Measurements from ENCODE around the gene ADARB2. TPM values are rescaled to one million over a fixed set of nuclear protein-coding genes. Genes with fewer than 3 reads are reported as not detected.

ADARB2 gene
- polyA plus RNA-seq, 1 of the 3 experiments (the other 2 are of a cell fraction), result not detected

- TF ChIP-seq POLR2AphosphoS5 (IDR thresholded peaks at IDR 0.05; ENCODE audit: low read depth, low read length), result no peak
- TF ChIP-seq MXI1 (IDR thresholded peaks at IDR 0.05; ENCODE audit: low read depth, low read length), result no peak
- no peak for TF ChIP-seq FOSL2 (IDR thresholded peaks at IDR 0.05; ENCODE audit: borderline replicate concordance, low read depth)
- no peak for TF ChIP-seq TAF1 (IDR thresholded peaks at IDR 0.05; ENCODE audit: borderline replicate concordance, low read depth, low read length)
- TF ChIP-seq TEAD4 (IDR thresholded peaks at IDR 0.05; ENCODE audit: borderline replicate concordance, insufficient read depth), result no peak
- TF ChIP-seq USF2 (IDR thresholded peaks at IDR 0.05; ENCODE audit: borderline replicate concordance, low read depth, low read length), result no peak
- TF ChIP-seq RFX5 (IDR thresholded peaks at IDR 0.05; ENCODE audit: low read length), result no peak
Observed at GRCh38 chr10:1667392-1667791, 69.9 kb downstream of the ADARB2 start (continued).

DNA sequence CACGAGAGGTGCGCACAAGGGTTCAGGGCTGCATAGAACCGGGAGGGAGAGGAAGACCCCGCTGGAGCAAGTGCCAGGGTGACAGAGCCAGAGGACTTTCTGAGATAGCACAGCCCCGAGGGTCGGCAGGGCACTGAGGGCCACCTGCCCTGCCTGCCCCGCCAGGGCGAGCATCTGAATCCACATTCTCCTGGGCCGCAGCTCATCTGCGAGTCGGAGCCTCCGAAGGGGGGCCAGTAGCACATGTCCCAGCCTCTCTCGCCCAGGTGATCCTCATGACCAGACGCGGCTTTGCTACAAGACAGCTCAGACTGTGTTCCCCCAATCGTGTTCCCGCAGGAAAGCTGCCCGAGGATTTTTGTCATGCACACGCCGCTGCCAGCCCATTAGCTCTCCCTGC lies 71.2 kb downstream of the ADARB2 start:
- ChIA-PET POLR2A (no interaction called here), CTCF (no interaction called here)
- no peak overlapping the region for H3K9ac ChIP-seq
- H3K4me3 ChIP-seq (ENCODE audit: low read depth in 2 of 2, low read length in 1 of 2), result no peak overlapping the region
- H3K9me3 ChIP-seq, result no peaks in the 10 kb centered on the region
- H4K20me1 ChIP-seq (ENCODE audit: insufficient read depth), result no peaks in the 10 kb centered on the region
- H3K79me2 ChIP-seq (ENCODE audit: insufficient read depth), result no peaks in the 10 kb centered on the region
- H2AFZ ChIP-seq (ENCODE audit: low read depth), result no peak overlapping the region
- no peak for TF ChIP-seq FOXM1 (IDR thresholded peaks at IDR 0.05; ENCODE audit: low read depth)
- no peak for TF ChIP-seq SMC3 (IDR thresholded peaks at IDR 0.05; ENCODE audit: low read depth, low read length)
- no peak for TF ChIP-seq MEF2A (IDR thresholded peaks at IDR 0.05; ENCODE audit: borderline replicate concordance, low read depth)
- TF ChIP-seq SIN3A (IDR thresholded peaks at IDR 0.05; ENCODE audit: borderline replicate concordance, low read depth, low read length), result no peak
- TF ChIP-seq, protein P1, sequence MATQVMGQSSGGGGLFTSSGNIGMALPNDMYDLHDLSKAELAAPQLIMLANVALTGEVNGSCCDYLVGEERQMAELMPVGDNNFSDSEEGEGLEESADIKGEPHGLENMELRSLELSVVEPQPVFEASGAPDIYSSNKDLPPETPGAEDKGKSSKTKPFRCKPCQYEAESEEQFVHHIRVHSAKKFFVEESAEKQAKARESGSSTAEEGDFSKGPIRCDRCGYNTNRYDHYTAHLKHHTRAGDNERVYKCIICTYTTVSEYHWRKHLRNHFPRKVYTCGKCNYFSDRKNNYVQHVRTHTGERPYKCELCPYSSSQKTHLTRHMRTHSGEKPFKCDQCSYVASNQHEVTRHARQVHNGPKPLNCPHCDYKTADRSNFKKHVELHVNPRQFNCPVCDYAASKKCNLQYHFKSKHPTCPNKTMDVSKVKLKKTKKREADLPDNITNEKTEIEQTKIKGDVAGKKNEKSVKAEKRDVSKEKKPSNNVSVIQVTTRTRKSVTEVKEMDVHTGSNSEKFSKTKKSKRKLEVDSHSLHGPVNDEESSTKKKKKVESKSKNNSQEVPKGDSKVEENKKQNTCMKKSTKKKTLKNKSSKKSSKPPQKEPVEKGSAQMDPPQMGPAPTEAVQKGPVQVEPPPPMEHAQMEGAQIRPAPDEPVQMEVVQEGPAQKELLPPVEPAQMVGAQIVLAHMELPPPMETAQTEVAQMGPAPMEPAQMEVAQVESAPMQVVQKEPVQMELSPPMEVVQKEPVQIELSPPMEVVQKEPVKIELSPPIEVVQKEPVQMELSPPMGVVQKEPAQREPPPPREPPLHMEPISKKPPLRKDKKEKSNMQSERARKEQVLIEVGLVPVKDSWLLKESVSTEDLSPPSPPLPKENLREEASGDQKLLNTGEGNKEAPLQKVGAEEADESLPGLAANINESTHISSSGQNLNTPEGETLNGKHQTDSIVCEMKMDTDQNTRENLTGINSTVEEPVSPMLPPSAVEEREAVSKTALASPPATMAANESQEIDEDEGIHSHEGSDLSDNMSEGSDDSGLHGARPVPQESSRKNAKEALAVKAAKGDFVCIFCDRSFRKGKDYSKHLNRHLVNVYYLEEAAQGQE (IDR thresholded peaks at IDR 0.05; ENCODE audit: low read depth, low read length), result no peak
- no peak for TF ChIP-seq USF1 (IDR thresholded peaks at IDR 0.05; ENCODE audit: borderline replicate concordance, low read depth)
- no peak for TF ChIP-seq NRF1 (IDR thresholded peaks at IDR 0.05; ENCODE audit: low read depth, low read length)
- no peak for TF ChIP-seq EP300 (IDR thresholded peaks at IDR 0.05; ENCODE audit: borderline replicate concordance in 1 of 2, low read depth in 1 of 2, low read length in 1 of 2)
- no peak for TF ChIP-seq RCOR1 (IDR thresholded peaks at IDR 0.05; ENCODE audit: low read length)
- no peak for TF ChIP-seq TCF12 (IDR thresholded peaks at IDR 0.05)
- no peak for TF ChIP-seq CTCF (IDR thresholded peaks at IDR 0.05)
- TF ChIP-seq PBX3 (IDR thresholded peaks at IDR 0.05), result no peak
- no peaks in the 10 kb centered on the region for H3K36me3 ChIP-seq (replicated peaks in 1 of 2; ENCODE audit: control insufficient read depth in 1 of 2, insufficient read depth in 2 of 2, low read length in 1 of 2)
- no peak overlapping the region for H3K4me2 ChIP-seq
- no peaks in the 10 kb centered on the region for H3K9me2 ChIP-seq
- 55% methylated on average over 13 of the region's 20 CpGs for WGBS (ENCODE audit: low lambda C conversion rate)
- H3K27me3 ChIP-seq (ENCODE audit: insufficient read depth), result no peaks in the 10 kb centered on the region
- no peaks in the 10 kb centered on the region; a peak in 1 of 4 replicates for H3K4me1 ChIP-seq (ENCODE audit: control insufficient read depth in 1 of 2, insufficient read depth in 2 of 2, low read depth in 1 of 2, low read length in 1 of 2)
- no peak for DNase-seq
- H3F3A ChIP-seq (replicated peaks; ENCODE audit: insufficient read depth), result no peaks in the 10 kb centered on the region
- no peak overlapping the region for H3K27ac ChIP-seq (ENCODE audit: low read depth in 2 of 2, low read length in 1 of 2)
